Measurements from ENCODE around the gene TRANK1. TPM values are rescaled to one million over a fixed set of nuclear protein-coding genes. Genes with fewer than 3 reads are reported as not detected.
A peak's percentile ranks its signal among the peaks of the same experiment; 100 is the strongest.

The TRANK1 gene
- total RNA-seq, 1 donor from 2014 or later: 0.51 TPM

DNA sequence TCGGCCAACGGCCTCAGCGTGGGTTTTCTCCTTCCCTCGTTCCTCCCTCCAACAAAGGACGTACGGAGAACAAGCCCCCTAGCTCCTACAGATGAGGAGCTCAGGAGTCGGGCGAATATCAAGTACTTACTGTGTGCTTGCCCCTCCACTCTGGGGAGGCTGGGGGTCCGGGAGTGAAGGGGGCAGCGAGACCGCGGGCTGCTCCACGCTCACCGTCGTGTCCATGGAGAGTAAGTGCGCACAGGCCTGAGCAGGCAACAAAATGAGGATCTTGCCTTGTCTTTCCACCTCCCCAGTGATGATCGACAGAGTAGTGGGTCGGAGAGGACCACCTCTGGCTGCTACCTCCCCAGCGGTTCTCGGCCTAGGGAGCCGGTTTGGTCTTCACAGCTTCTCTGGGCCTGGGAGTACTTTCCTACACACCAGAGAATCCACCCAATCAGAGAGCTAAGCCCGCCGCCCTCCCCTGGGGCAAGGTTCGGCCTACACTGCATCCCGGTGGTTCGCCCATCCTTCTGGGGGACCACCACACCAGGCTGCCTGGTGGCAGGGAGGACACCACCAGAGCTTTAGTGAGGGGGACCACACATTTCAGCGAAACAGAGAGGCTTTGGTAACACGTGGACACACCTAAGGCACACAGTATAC, 603 bp upstream of the TRANK1 start:
- H3K4me1 Mint-ChIP-seq (ENCODE audit: low read depth, unreplicated experiment): no peaks in the 10 kb centered on the region

GRCh38 chr3:36944012-36944640, 728 bp downstream of the TRANK1 start:
- Mint-ChIP-seq H3K4me1 (ENCODE audit: low read depth, unreplicated experiment) (no peaks in the 10 kb centered on the region), H3K27ac (ENCODE audit: unreplicated experiment) (no peak overlapping the region), H3K36me3 (ENCODE audit: unreplicated experiment) (peaks cover 13% of the 10 kb centered on the region), H3K27me3 (ENCODE audit: unreplicated experiment) (peaks cover 19% of the 10 kb centered on the region), H3K4me3 (ENCODE audit: unreplicated experiment) (peak overlapping the region; percentile 78), H3K9me3 (ENCODE audit: unreplicated experiment) (peaks cover 3% of the 10 kb centered on the region)
- no peak for TF ChIP-seq CTCF (IDR thresholded peaks at IDR 0.05; ENCODE audit: partially characterized antibody, unreplicated experiment)
- DNase-seq: peak; percentile 58

More for the DNA sequence above, 603 bp upstream of the TRANK1 start:
- peaks cover 17% of the 10 kb centered on the region for H3K36me3 Mint-ChIP-seq (ENCODE audit: unreplicated experiment)
- no peak overlapping the region for H3K27ac Mint-ChIP-seq (ENCODE audit: unreplicated experiment)
- peaks cover 18% of the 10 kb centered on the region for H3K27me3 Mint-ChIP-seq (ENCODE audit: unreplicated experiment)
- H3K9me3 Mint-ChIP-seq (ENCODE audit: unreplicated experiment): peaks cover 3% of the 10 kb centered on the region
- no peak for TF ChIP-seq CTCF (IDR thresholded peaks at IDR 0.05; ENCODE audit: partially characterized antibody, unreplicated experiment)
- DNase-seq: no peak
- H3K4me3 Mint-ChIP-seq (ENCODE audit: unreplicated experiment): peak overlapping the region; percentile 84

- Mint-ChIP-seq H3K36me3 (ENCODE audit: unreplicated experiment) (peaks cover 12% of the 10 kb centered on the region), H3K4me1 (ENCODE audit: low read depth, unreplicated experiment) (no peaks in the 10 kb centered on the region), H3K9me3 (ENCODE audit: unreplicated experiment) (peaks cover 3% of the 10 kb centered on the region), H3K27me3 (ENCODE audit: unreplicated experiment) (peaks cover 19% of the 10 kb centered on the region), H3K27ac (ENCODE audit: unreplicated experiment) (no peak overlapping the region), H3K4me3 (ENCODE audit: unreplicated experiment) (peak overlapping the region; percentile 78)
- no peak for DNase-seq
- no peak for TF ChIP-seq CTCF (IDR thresholded peaks at IDR 0.05; ENCODE audit: partially characterized antibody, unreplicated experiment)
These were observed 1.3 kb downstream of the TRANK1 start for GRCh38 chr3:36943601-36944000.

DNA sequence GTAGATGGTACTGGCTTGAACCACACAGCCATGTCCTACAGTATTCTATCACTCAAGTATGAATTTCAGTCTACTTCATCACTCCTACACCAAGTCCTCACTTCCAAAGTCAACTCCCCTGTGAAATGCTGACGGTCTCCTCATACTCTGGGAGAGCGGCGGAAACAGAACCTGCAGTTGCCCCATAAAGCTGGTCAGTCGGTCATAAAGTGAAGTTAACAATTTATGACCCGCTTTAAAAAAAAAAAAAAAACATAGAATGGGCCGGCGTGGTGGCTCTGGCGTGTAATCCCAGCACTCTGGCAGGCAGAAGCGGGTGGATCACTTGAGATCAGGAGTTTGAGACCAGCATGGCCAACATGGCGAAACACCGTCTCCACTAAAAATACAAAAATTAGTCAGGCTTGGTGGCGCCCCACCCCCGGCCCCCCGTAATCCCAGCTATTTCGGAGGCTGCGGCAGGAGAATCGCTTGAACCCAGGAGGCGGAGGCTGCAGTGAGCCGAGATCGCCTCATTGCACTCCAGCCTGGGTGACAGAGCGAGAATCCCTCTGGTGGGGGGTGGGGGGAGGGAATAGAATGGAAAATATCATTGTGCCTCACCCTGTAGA, 2.1 kb downstream of the TRANK1 start:
- DNase-seq: no peak
- H3K27ac Mint-ChIP-seq (ENCODE audit: unreplicated experiment): no peak overlapping the region

More for the DNA sequence above, 2.1 kb downstream of the TRANK1 start:
- H3K4me3 Mint-ChIP-seq (ENCODE audit: unreplicated experiment): no peak overlapping the region
- no peak for TF ChIP-seq CTCF (IDR thresholded peaks at IDR 0.05; ENCODE audit: partially characterized antibody, unreplicated experiment)
- peaks cover 12% of the 10 kb centered on the region for H3K36me3 Mint-ChIP-seq (ENCODE audit: unreplicated experiment)
- peaks cover 1% of the 10 kb centered on the region for H3K9me3 Mint-ChIP-seq (ENCODE audit: unreplicated experiment)
- no peaks in the 10 kb centered on the region for H3K4me1 Mint-ChIP-seq (ENCODE audit: low read depth, unreplicated experiment)
- H3K27me3 Mint-ChIP-seq (ENCODE audit: unreplicated experiment): peaks cover 19% of the 10 kb centered on the region

Measured in glutamatergic neuron (in vitro differentiated cells).